Motor neuron (in vitro differentiated cells): ENCODE data around the gene HSF2BP. TPM values are rescaled to one million over a fixed set of nuclear protein-coding genes. Genes with fewer than 3 reads are reported as not detected.
"Not testable (repeated sequence)": the region's sequence is repeated elsewhere in the genome, so short reads cannot be mapped to it uniquely, and the experiment has no call there.

Experiments used
- ATAC-seq, 8 experiments: fragments of 200-7000 bp; cut with Tn5 transposase; replicated peaks in 6 of 8; 2 replicates each; pipeline ENCODE4 v1.8.0; 2021; ENCODE audit warnings: mild to moderate bottlenecking in 8 of 8, moderate library complexity in 8 of 8
- H3K27ac ChIP-seq, 2 donors: fragments of 250-450 bp; sonication (Bioruptor Pico); 2 replicates each; pipeline ENCODE4 v1.9.0; 2021; ENCODE audit warnings: antibody characterized with exemption in 2 of 2, mild to moderate bottlenecking in 2 of 2, moderate library complexity in 1 of 2
- H3K4me1 ChIP-seq, 2 donors: fragments of 250-450 bp; sonication (Bioruptor Pico); replicated peaks in 1 of 2; 2 replicates each; pipeline ENCODE4 v1.6.1; 2021; ENCODE audit warnings: antibody characterized with exemption in 2 of 2, mild to moderate bottlenecking in 2 of 2, moderate library complexity in 1 of 2
- H3K4me3 ChIP-seq, 5 donors: fragments of 250-450 bp; sonication (Bioruptor Pico); 2 replicates each; pipeline ENCODE4 v1.9.0; 2021; ENCODE audit warnings: antibody characterized with exemption in 5 of 5, mild to moderate bottlenecking in 5 of 5, moderate library complexity in 4 of 5
- WGBS, 10 experiments: fragments of 450-650 bp; shearing (Covaris generic); methylation state at CpG; one replicate each; pipeline ENCODE4 v1.0.0; 2022; 5-methylcytosine and 5-hydroxymethylcytosine counted together
- in situ Hi-C, 9 experiments: fragments of 400-800 bp; cut with MboI; loops; one replicate each; pipeline ENCODE4 v1.15.0; 2021; ENCODE audit warnings: low sequenced_read_pairs in 9 of 9, low pct_unique_long_range_greater_than_20kb in 2 of 9; ENCODE audit not compliant: unreplicated experiment in 9 of 9
- total RNA-seq, 8 experiments: library from RNA; unstranded; fragments of 300-600 nt; gene quantifications; 2 replicates each; pipeline versions ENCODE4 v1.2.3 to v1.2.4, GENCODE V29; 2022

The HSF2BP gene
- total RNA-seq, 8 experiments from 2014 or later, result 0.71 to 2.0 (median 1.1) TPM

GRCh38 chr21:43619856-43620255, 39.4 kb downstream of the HSF2BP start:
- Histone ChIP-seq H3K4me3 (no peak overlapping the region), H3K27ac (no peak overlapping the region), H3K4me1 (no peaks in the 10 kb centered on the region)
- no peak for ATAC-seq
- 33 to 100% (median 80%) methylated on average over 1 to 4 of the region's 4 CpGs for WGBS, 10 experiments
- in situ Hi-C loops, result no loop called here

DNA sequence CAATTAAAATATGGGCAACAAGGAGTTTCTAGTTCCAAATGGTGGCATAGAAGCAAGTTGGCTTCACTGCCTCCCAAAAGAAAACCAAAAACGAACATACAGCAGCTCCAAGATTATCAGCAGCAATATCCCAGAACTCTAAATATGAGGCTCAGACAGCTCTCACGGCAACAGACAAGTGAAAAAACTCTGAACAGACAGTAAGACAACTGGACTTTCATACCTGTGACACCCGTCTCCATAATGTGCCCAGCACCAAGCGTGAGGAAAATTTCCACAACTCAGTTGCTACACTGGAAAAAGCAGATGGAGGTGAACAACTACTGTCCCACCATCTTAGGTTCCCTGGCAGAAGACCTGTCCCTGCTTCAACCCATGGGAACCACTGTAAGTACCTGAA, 39.9 kb downstream of the HSF2BP start:
- Histone ChIP-seq H3K4me1 (no peaks in the 10 kb centered on the region), H3K4me3 (no peak overlapping the region), H3K27ac (no peak overlapping the region)
- ATAC-seq, result no peak
- in situ Hi-C loops, result no loop called here
- WGBS, 10 experiments, result 65 to 100% (median 92%) methylated on average over 1 to 4 of the region's 4 CpGs; no CpG with 5 or more reads in 1 of the 10 experiments

DNA sequence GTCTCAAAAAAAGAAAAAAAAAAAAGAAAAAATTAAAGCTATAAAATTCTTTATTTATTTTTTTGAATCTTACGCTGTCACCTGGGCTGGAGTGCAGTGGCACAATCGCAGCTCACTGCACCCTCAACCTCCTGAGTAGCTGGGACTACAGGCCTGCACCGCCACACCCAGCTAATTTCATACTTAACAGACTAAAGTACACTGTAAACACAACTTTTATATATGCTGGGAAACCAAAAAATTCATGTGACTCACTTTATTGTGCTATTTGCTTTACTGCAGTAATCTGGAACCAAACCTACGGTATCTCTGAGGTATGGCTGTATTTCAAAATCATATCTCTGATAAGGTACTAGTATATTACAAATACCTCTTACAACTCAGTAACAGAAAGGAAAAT, 40.3 kb downstream of the HSF2BP start:
- in situ Hi-C loops, result no loop called here
- Histone ChIP-seq H3K4me3 (no peak overlapping the region), H3K27ac (no peak overlapping the region), H3K4me1 (no peaks in the 10 kb centered on the region)
- ATAC-seq, result no peak
- WGBS, 10 experiments, result 67 to 100% (median 97%) methylated on average over 1 to 4 of the region's 4 CpGs; no CpG with 5 or more reads in 1 of the 10 experiments

GRCh38 chr21:43616861-43617260, 42.4 kb downstream of the HSF2BP start:
- H3K27ac ChIP-seq, H3K4me1 ChIP-seq, ATAC-seq, H3K4me3 ChIP-seq, in situ Hi-C loops: not testable (repeated sequence)
- WGBS, 10 experiments, result 38 to 92% (median 67%) methylated on average over 1 to 3 of the region's 3 CpGs; no CpG with 5 or more reads in 1 of the 10 experiments

DNA sequence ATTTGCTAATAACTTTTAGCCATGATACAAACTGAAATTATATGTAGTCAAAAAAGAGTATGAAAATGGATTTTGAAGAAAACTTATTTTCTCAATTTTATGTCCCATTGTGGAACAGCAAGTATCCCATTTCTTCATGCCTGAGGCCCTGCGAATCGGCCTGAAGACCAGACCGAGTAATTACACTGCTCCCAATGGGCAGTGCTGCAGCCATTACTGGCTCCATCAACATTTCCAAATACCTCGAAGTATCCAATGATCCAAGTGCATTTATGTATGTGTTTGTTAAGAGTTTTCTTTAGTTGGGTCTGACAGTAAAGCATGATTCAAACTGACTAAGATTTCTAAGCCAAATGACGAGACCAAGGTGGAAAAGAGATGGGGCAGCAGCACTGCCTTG, 44.4 kb downstream of the HSF2BP start:
- in situ Hi-C loops, result no loop called here
- no peak overlapping the region for H3K27ac ChIP-seq
- 80 to 100% (median 85%) methylated on average over 1 to 5 of the region's 5 CpGs; no CpG with 5 or more reads in 1 of the 10 experiments for WGBS, 10 experiments
- H3K4me1 ChIP-seq, result no peaks in the 10 kb centered on the region
- no peak overlapping the region for H3K4me3 ChIP-seq
- ATAC-seq, result no peak

- 79 to 100% (median 89%) methylated on average over 1 to 7 of the region's 8 CpGs for WGBS, 10 experiments
- in situ Hi-C loops, result no loop called here
- Histone ChIP-seq H3K27ac (no peak overlapping the region), H3K4me3 (no peak overlapping the region), H3K4me1 (no peaks in the 10 kb centered on the region)
- ATAC-seq, result no peak
Observed at GRCh38 chr21:43613755-43614638, 45.3 kb downstream of the HSF2BP start.

- Histone ChIP-seq H3K4me3 (no peak overlapping the region), H3K4me1 (no peaks in the 10 kb centered on the region), H3K27ac (no peak overlapping the region)
- 43 to 93% (median 57%) methylated on average over 1 to 8 of the region's 8 CpGs; no CpG with 5 or more reads in 2 of the 10 experiments for WGBS, 10 experiments
- in situ Hi-C loops, result no loop called here
- peak; percentile 29 to 93 (median 68) for ATAC-seq
Observed at GRCh38 chr21:43611598-43612369, 47.5 kb downstream of the HSF2BP start.

DNA sequence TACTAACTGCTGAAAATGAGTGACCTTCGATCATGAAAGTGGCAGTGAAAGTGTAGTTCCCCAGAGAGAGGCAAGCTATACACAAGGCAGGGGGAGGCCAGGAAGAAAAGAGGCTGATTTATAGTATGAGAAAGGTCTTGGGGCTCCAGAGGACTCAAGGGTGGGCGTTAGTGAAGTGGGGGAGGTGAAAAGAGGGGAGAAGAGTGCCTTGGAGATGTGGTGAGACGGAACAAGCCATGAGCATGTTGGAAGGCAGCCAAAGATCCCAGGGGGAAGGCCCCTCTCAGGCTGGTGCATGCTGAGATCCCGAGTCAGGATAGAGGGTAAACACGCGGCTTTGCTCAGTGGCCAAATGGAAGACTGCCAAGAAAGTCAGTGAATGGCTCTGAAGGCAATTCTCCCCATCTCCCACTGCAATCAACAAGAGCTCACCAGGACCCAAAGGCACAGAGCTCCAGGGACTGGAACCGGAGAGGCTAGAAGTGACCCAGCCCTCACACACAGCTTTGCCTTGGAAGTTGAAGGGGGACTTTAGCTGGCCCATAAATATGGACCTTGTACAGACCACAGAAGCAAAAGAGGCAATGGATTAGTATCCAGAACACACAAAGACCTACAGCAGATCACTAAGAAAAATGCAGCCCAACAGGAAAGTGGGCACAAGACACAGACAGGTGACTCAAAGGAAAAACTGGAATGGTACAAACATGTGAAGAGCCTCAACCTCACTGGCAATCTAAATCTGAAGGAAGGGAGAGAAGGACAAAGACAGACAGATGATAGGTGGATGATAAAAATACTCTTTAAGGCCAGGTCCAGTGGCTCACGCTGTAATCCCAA, 49.6 kb downstream of the HSF2BP start:
- in situ Hi-C loops, result no loop called here
- no peak overlapping the region for H3K27ac ChIP-seq
- no peak overlapping the region for H3K4me3 ChIP-seq
- WGBS, 10 experiments, result 28 to 100% (median 59%) methylated on average over 1 to 6 of the region's 8 CpGs; no CpG with 5 or more reads in 2 of the 10 experiments
- ATAC-seq, result peak in 5 of 8 experiments; percentile 27 to 91 (median 78)
- H3K4me1 ChIP-seq, result no peaks in the 10 kb centered on the region

- Histone ChIP-seq H3K27ac (no peak overlapping the region), H3K4me1 (peaks cover 0 to 4% of the 10 kb centered on the region in 2 donors), H3K4me3 (no peak overlapping the region)
- ATAC-seq, result no peak
- 67 to 100% (median 80%) methylated on average over 1 to 2 of the region's 2 CpGs; no CpG with 5 or more reads in 3 of the 10 experiments for WGBS, 10 experiments
- in situ Hi-C loops, result no loop called here
Observed at GRCh38 chr21:43608664-43609063, 50.6 kb downstream of the HSF2BP start.

- Histone ChIP-seq H3K27ac (no peak overlapping the region), H3K4me3 (no peak overlapping the region), H3K4me1 (peaks cover 0 to 4% of the 10 kb centered on the region in 2 donors)
- no peak for ATAC-seq
- WGBS, 10 experiments, result 25 to 86% (median 76%) methylated on average over 1 to 3 of the region's 3 CpGs
- in situ Hi-C loops, result no loop called here
Observed at GRCh38 chr21:43608225-43608624, 51.1 kb downstream of the HSF2BP start.

GRCh38 chr21:43605320-43606215, 53.7 kb downstream of the HSF2BP start:
- no peak overlapping the region for H3K27ac ChIP-seq
- in situ Hi-C loops, result no loop called here
- no peak overlapping the region for H3K4me3 ChIP-seq
- peaks cover 0 to 4% of the 10 kb centered on the region in 2 donors for H3K4me1 ChIP-seq
- peak in 1 of 8 experiments; percentile 75 for ATAC-seq
- 47 to 100% (median 80%) methylated on average over 1 to 4 of the region's 15 CpGs; no CpG with 5 or more reads in 4 of the 10 experiments for WGBS, 10 experiments
